Neuronal stem cell (in vitro differentiated cells): ENCODE results near the gene TSPY8. TPM values are rescaled to one million over a fixed set of nuclear protein-coding genes. Genes with fewer than 3 reads are reported as not detected.
"Not testable (repeated sequence)": the region's sequence is repeated elsewhere in the genome, so short reads cannot be mapped to it uniquely, and the experiment has no call there.

Source experiments
- DNase-seq: peaks from one replicate; pipeline ENCODE4 v3.0.0-alpha.2; 2013; ENCODE audit warnings: low spot score
- H2AFZ ChIP-seq: one replicate; pipeline ENCODE4 v1.6.1; 2013; ENCODE audit warnings: mild to moderate bottlenecking, low read length, inconsistent platforms
- H2AK5ac ChIP-seq: 2 replicates; pipeline ENCODE4 v1.6.1; 2013; ENCODE audit warnings: low read depth, mild to moderate bottlenecking, inconsistent platforms, low read length, moderate library complexity, mixed read lengths
- H2BK120ac ChIP-seq: 2 replicates; pipeline ENCODE4 v1.6.1; 2013; ENCODE audit warnings: low read depth, mild to moderate bottlenecking, inconsistent platforms, low read length, moderate library complexity, mixed read lengths
- H2BK12ac ChIP-seq: one replicate; pipeline ENCODE4 v1.6.1; 2013; ENCODE audit warnings: low read length, inconsistent platforms
- H2BK15ac ChIP-seq: 2 replicates; pipeline ENCODE4 v1.6.1; 2013; ENCODE audit warnings: mild to moderate bottlenecking, low read length, inconsistent platforms, mixed read lengths
- H2BK5ac ChIP-seq: one replicate; pipeline ENCODE4 v1.6.1; 2013; ENCODE audit warnings: inconsistent platforms, mild to moderate bottlenecking, low read length, moderate library complexity
- H3K14ac ChIP-seq: one replicate; pipeline ENCODE4 v1.6.1; 2013; ENCODE audit warnings: low read length, inconsistent platforms
- H3K18ac ChIP-seq: 2 replicates; pipeline ENCODE4 v1.6.1; 2013; ENCODE audit warnings: low read length, inconsistent platforms
- H3K23ac ChIP-seq: 2 replicates; pipeline ENCODE4 v1.6.1; 2013; ENCODE audit warnings: low read depth, mild to moderate bottlenecking, mixed read lengths, low read length, inconsistent platforms; ENCODE audit not compliant: poor library complexity
- H3K27ac ChIP-seq: replicated peaks from 3 replicates; pipeline ENCODE4 v1.5.1; 2013; ENCODE audit warnings: low read length, inconsistent platforms
- H3K27me3 ChIP-seq, 3 experiments: 2 replicates each; pipeline ENCODE4 v1.6.1; 2013; ENCODE audit warnings: low read length in 3 of 3, mild to moderate bottlenecking in 2 of 3, inconsistent platforms in 1 of 3, low read depth in 1 of 3, mixed read lengths in 1 of 3, moderate library complexity in 1 of 3; ENCODE audit not compliant: control insufficient read depth in 3 of 3, insufficient read depth in 3 of 3
- H3K36me3 ChIP-seq, 2 donors: replicated peaks in 1 of 2; 2 replicates each; pipeline ENCODE4 v1.6.1; 2013; ENCODE audit warnings: low read length in 2 of 2; ENCODE audit not compliant: control insufficient read depth in 2 of 2, insufficient read depth in 2 of 2
- H3K4ac ChIP-seq: 2 replicates; pipeline ENCODE4 v1.6.1; 2013; ENCODE audit warnings: inconsistent platforms, mild to moderate bottlenecking, low read length, moderate library complexity
- H3K4me1 ChIP-seq, 2 donors: 1 replicate in 1 of 2; 2 replicates in 1 of 2; pipeline ENCODE4 v1.6.1; 2013; ENCODE audit warnings: low read length in 2 of 2, low read depth in 1 of 2; ENCODE audit not compliant: control insufficient read depth in 2 of 2, insufficient read depth in 1 of 2
- H3K4me2 ChIP-seq: one replicate; pipeline ENCODE4 v1.6.1; 2013; ENCODE audit warnings: mild to moderate bottlenecking, low read length, inconsistent platforms; ENCODE audit not compliant: insufficient read depth, poor library complexity, severe bottlenecking
- H3K4me3 ChIP-seq, 2 donors: 2 replicates each; pipeline ENCODE4 v1.5.1; 2013; ENCODE audit warnings: low read length in 2 of 2, mild to moderate bottlenecking in 2 of 2, inconsistent platforms in 1 of 2, moderate library complexity in 1 of 2
- H3K79me1 ChIP-seq: one replicate; pipeline ENCODE4 v1.6.1; 2013; ENCODE audit warnings: low read depth, mild to moderate bottlenecking, inconsistent platforms, low read length, moderate library complexity
- H3K9ac ChIP-seq: one replicate; pipeline ENCODE4 v1.6.1; 2013; ENCODE audit warnings: mild to moderate bottlenecking, low read depth, low read length, inconsistent platforms; ENCODE audit not compliant: poor library complexity
- H3K9me3 ChIP-seq, 2 donors: replicated peaks in 1 of 2; 2 replicates each; pipeline versions ENCODE3 to v1.6.1; 2013; ENCODE audit warnings: low read length in 2 of 2, mild to moderate bottlenecking in 2 of 2, inconsistent platforms in 1 of 2, low read depth in 1 of 2, mixed read lengths in 1 of 2, moderate library complexity in 1 of 2; ENCODE audit not compliant: control insufficient read depth in 2 of 2, insufficient read depth in 1 of 2
- H4K8ac ChIP-seq: one replicate; pipeline ENCODE4 v1.6.1; 2013; ENCODE audit warnings: low read depth, mild to moderate bottlenecking, inconsistent platforms, low read length, moderate library complexity
- H4K91ac ChIP-seq: one replicate; pipeline ENCODE4 v1.6.1; 2013; ENCODE audit warnings: low read length, low read depth, mild to moderate bottlenecking, inconsistent platforms; ENCODE audit not compliant: poor library complexity
- WGBS, 2 donors: extraction: QIAGEN DNeasy Blood & Tissue Kit; methylation state at CpG; one replicate each; pipeline ENCODE4 v1.1.7; 2013; ENCODE audit warnings: missing lambda C conversion rate in 2 of 2, mixed read lengths in 1 of 2; ENCODE audit not compliant: insufficient read length in 2 of 2, insufficient replicate concordance in 1 of 2; ENCODE audit errors: extremely low coverage in 2 of 2; 5-methylcytosine and 5-hydroxymethylcytosine counted together
- small RNA-seq: library from polyadenylated mRNA; stranded (forward); fragments of <200 nt; extraction: miRNeasy Mini kit (QIAGEN cat#:217004); gene quantifications from one replicate; pipeline ENCODE3, GENCODE V24; 2013; ENCODE audit not compliant: insufficient read depth

TSPY8 gene

DNA sequence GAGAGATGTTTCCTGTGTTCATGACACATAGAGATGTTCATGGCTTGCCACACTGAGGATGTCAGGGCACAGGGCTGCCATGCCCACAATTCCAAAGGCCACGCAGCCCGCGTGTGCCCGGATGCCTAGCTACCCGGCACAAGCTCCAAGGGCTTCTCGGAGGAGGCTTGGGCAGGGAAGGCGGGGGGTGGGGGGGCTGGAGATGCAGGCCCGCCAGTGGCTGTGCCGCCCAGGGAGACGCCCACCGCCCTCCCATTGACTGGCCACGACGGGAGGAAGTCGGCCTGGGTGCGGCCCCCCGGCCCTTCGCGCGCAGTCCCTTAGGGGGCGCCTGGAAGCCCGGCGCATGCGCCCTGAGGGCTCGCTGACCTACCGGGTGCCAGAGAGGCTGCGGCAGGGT is 40.5 kb downstream of the TSPY8 start, which contains the start of gene TSPY3:
Gene TSPY3, plus strand, starts transcription at position 301 of the 400 bp plus-strand sequence. Its CDS starts 46 bp downstream, at position 347.
- WGBS, 2 donors, result no CpG with 5 or more reads among the region's 26 CpGs
- H3K18ac ChIP-seq, H4K8ac ChIP-seq, H3K9ac ChIP-seq, H3K4me2 ChIP-seq, H2BK5ac ChIP-seq, H2AFZ ChIP-seq, H3K27ac ChIP-seq, H3K79me1 ChIP-seq, H3K4me1 ChIP-seq, DNase-seq, H3K14ac ChIP-seq, H3K4me3 ChIP-seq, H4K91ac ChIP-seq, H2BK120ac ChIP-seq, H2BK12ac ChIP-seq, H3K23ac ChIP-seq, H2BK15ac ChIP-seq, H3K36me3 ChIP-seq, H2AK5ac ChIP-seq, H3K9me3 ChIP-seq, H3K27me3 ChIP-seq, H3K4ac ChIP-seq: not testable (repeated sequence)

Small RNAs within 50 kb of the gene (small RNA-seq; reads per million reads assigned to genes)
- gene AC006158.1, result not detected
